ENCODE data around the gene PSMB3.
A peak's percentile ranks its signal among the peaks of the same experiment; 100 is the strongest.

Gene PSMB3

GRCh38 chr17:38717139-38717745 is 35.3 kb upstream of the PSMB3 start:
- CTCF ChIA-PET, result interaction anchor here (3.7 kb wide), 1 partner anchor 18 kb away, joined by 15 read pairs; no protein-coding TSS in a partner anchor
- Histone ChIP-seq H3K4me1 (ENCODE audit: control insufficient read depth, insufficient read depth, low read length) (no peaks in the 10 kb centered on the region), H3K27ac (ENCODE audit: extremely low read depth, low read depth, low read length) (no peak overlapping the region), H3K36me3 (ENCODE audit: control insufficient read depth in 2 of 2, insufficient read depth in 1 of 2, low read length in 2 of 2) (peaks cover 3 to 87% of the 10 kb centered on the region in 2 experiments; a peak in 2 of 3 replicates), H3K9me3 (ENCODE audit: control insufficient read depth, insufficient read depth, low read depth, low read length) (no peaks in the 10 kb centered on the region), H3K4me3 (ENCODE audit: low read depth, low read length) (no peak overlapping the region)
- peak; percentile 14 for TF ChIP-seq SP2 (tag by site-specific recombination; IDR thresholded peaks at IDR 0.05)
- no peak for TF ChIP-seq ZNF623 (tag by site-specific recombination; IDR thresholded peaks at IDR 0.05)
- no peak for TF ChIP-seq ZNF138 (tag by site-specific recombination; IDR thresholded peaks at IDR 0.05; ENCODE audit: borderline replicate concordance)
- TF ChIP-seq ZNF76 (tag by site-specific recombination; IDR thresholded peaks at IDR 0.05; ENCODE audit: borderline replicate concordance, low read depth), result no peak
- peak; percentile 78 for TF ChIP-seq ZNF121 (tag by site-specific recombination; IDR thresholded peaks at IDR 0.05)
- TF ChIP-seq PRDM10 (tag by site-specific recombination; IDR thresholded peaks at IDR 0.05), result peak; percentile 34; the same call in 1 of the 2 replicates
- no peak for TF ChIP-seq ZNF747 (tag by site-specific recombination; IDR thresholded peaks at IDR 0.05)
- no peak for TF ChIP-seq ZNF37A (tag by site-specific recombination; IDR thresholded peaks at IDR 0.05)
- POLR2A ChIA-PET, result interaction anchor here (0.5 to 2.5 kb wide), 4 partner anchors 9 to 78 kb away, joined by 3 to 18 read pairs (median 6); partner anchors contain the start of gene MLLT6

- no peak for TF ChIP-seq ZNF341 (tag by site-specific recombination; IDR thresholded peaks at IDR 0.05; ENCODE audit: low read depth)
- TF ChIP-seq ZNF558 (tag by site-specific recombination; IDR thresholded peaks at IDR 0.05), result no peak
- TF ChIP-seq YY1 (tag by site-specific recombination; IDR thresholded peaks at IDR 0.05), result no peak
- TF ChIP-seq ZNF133 (tag by site-specific recombination; IDR thresholded peaks at IDR 0.05), result no peak
- no peak for TF ChIP-seq SALL2 (tag by site-specific recombination; IDR thresholded peaks at IDR 0.05; ENCODE audit: borderline replicate concordance)
- TF ChIP-seq ZFP69B (tag by site-specific recombination; IDR thresholded peaks at IDR 0.05), result no peak
- TF ChIP-seq ZNF114 (tag by site-specific recombination; IDR thresholded peaks at IDR 0.05), result no peak
- TF ChIP-seq ZNF658 (tag by site-specific recombination; IDR thresholded peaks at IDR 0.05), result no peak
- TF ChIP-seq ZNF292 (tag by site-specific recombination; IDR thresholded peaks at IDR 0.05; ENCODE audit: borderline replicate concordance, low read depth), result no peak
- no peak for TF ChIP-seq ZNF677 (tag by site-specific recombination; IDR thresholded peaks at IDR 0.05)
- TF ChIP-seq PRDM6 (tag by site-specific recombination; IDR thresholded peaks at IDR 0.05), result no peak
- Histone ChIP-seq H3K9me3 (ENCODE audit: control insufficient read depth, insufficient read depth, low read depth, low read length) (no peaks in the 10 kb centered on the region), H3K4me1 (ENCODE audit: control insufficient read depth, insufficient read depth, low read length) (no peaks in the 10 kb centered on the region), H3K4me3 (ENCODE audit: low read depth, low read length) (no peak overlapping the region), H3K36me3 (ENCODE audit: control insufficient read depth in 2 of 2, insufficient read depth in 1 of 2, low read length in 2 of 2) (peaks cover 3 to 76% of the 10 kb centered on the region in 2 experiments; a peak in 2 of 3 replicates), H3K27ac (ENCODE audit: extremely low read depth, low read depth, low read length) (no peak overlapping the region)
- ChIA-PET CTCF (interaction anchor here (1.2 to 2.1 kb wide), 4 partner anchors 9 to 161 kb away, joined by 4 to 18 read pairs (median 7); no protein-coding TSS in a partner anchor), POLR2A (interaction anchor here (0.7 to 1.9 kb wide), 7 partner anchors 9 to 17 kb away, joined by 3 to 23 read pairs (median 5); partner anchors contain the start of gene CISD3)
These were observed 33.1 kb upstream of the PSMB3 start for GRCh38 chr17:38719289-38719942.

All from HEK293 (cell line).